ENCODE measurements around the gene PTPRD.

The PTPRD gene

GRCh38 chr9:8329561-8330283, 2283.1 kb downstream of the PTPRD start:
- no peak for DNase-seq (ENCODE audit: low read depth in 4 of 4, low spot score in 1 of 4)

GRCh38 chr9:8315211-8315610, 2297.6 kb downstream of the PTPRD start:
- no peak for DNase-seq (ENCODE audit: low read depth in 4 of 4, low spot score in 1 of 4)

GRCh38 chr9:8309258-8309657, 2303.5 kb downstream of the PTPRD start:
- DNase-seq (ENCODE audit: low read depth in 4 of 4, low spot score in 1 of 4), result no peak

GRCh38 chr9:8304720-8305119, 2308.1 kb downstream of the PTPRD start:
- no peak for DNase-seq (ENCODE audit: low read depth in 4 of 4, low spot score in 1 of 4)

GRCh38 chr9:8301296-8301695, 2311.5 kb downstream of the PTPRD start:
- DNase-seq (ENCODE audit: low read depth in 4 of 4, low spot score in 1 of 4), result no peak

- no peak for DNase-seq (ENCODE audit: low read depth in 4 of 4, low spot score in 1 of 4)
Measured at GRCh38 chr9:8297047-8297446, 2315.8 kb downstream of the PTPRD start.

- DNase-seq (ENCODE audit: low read depth in 4 of 4, low spot score in 1 of 4), result no peak
Measured at GRCh38 chr9:8292657-8293056, 2320.1 kb downstream of the PTPRD start.

- no peak for DNase-seq (ENCODE audit: low read depth in 4 of 4, low spot score in 1 of 4)
Measured at GRCh38 chr9:8289681-8290080, 2323.1 kb downstream of the PTPRD start.

GRCh38 chr9:8287970-8288369, 2324.8 kb downstream of the PTPRD start:
- DNase-seq (ENCODE audit: low read depth in 4 of 4, low spot score in 1 of 4), result no peak

- no peak for DNase-seq (ENCODE audit: low read depth in 4 of 4, low spot score in 1 of 4)
Measured at GRCh38 chr9:8287501-8287900, 2325.3 kb downstream of the PTPRD start.

- no peak for DNase-seq (ENCODE audit: low read depth in 4 of 4, low spot score in 1 of 4)
Measured at GRCh38 chr9:8284884-8285283, 2327.9 kb downstream of the PTPRD start.

- DNase-seq (ENCODE audit: low read depth in 4 of 4, low spot score in 1 of 4), result no peak
Measured at GRCh38 chr9:8282535-8282934, 2330.3 kb downstream of the PTPRD start.

GRCh38 chr9:8280811-8281210, 2332.0 kb downstream of the PTPRD start:
- DNase-seq (ENCODE audit: low read depth in 4 of 4, low spot score in 1 of 4), result no peak

GRCh38 chr9:8278048-8278447, 2334.8 kb downstream of the PTPRD start:
- no peak for DNase-seq (ENCODE audit: low read depth in 4 of 4, low spot score in 1 of 4)

GRCh38 chr9:8270235-8270634, 2342.6 kb downstream of the PTPRD start:
- no peak for DNase-seq (ENCODE audit: low read depth in 4 of 4, low spot score in 1 of 4)

- no peak for DNase-seq (ENCODE audit: low read depth in 4 of 4, low spot score in 1 of 4)
Measured at GRCh38 chr9:8268881-8269280, 2343.9 kb downstream of the PTPRD start.

GRCh38 chr9:8268216-8268878, 2344.5 kb downstream of the PTPRD start:
- DNase-seq (ENCODE audit: low read depth in 4 of 4, low spot score in 1 of 4), result no peak

- no peak for DNase-seq (ENCODE audit: low read depth in 4 of 4, low spot score in 1 of 4)
Measured at GRCh38 chr9:8267636-8268035, 2345.2 kb downstream of the PTPRD start.

GRCh38 chr9:8266861-8267260, 2345.9 kb downstream of the PTPRD start:
- no peak for DNase-seq (ENCODE audit: low read depth in 4 of 4, low spot score in 1 of 4)

GRCh38 chr9:8265281-8265680, 2347.5 kb downstream of the PTPRD start:
- no peak for DNase-seq (ENCODE audit: low read depth in 4 of 4, low spot score in 1 of 4)

Data from stimulated activated CD4-positive, alpha-beta T cell treated with anti-CD3 and anti-CD28 coated beads, Interleukin-1b, Interleukin-23, amount 100 ng/mL, for 24 hours (primary cell).